HUDEP-2 (cell line): ENCODE data around the gene THOP1.

Experiments
- DNase-seq, 76 experiments: peaks; one replicate each; lab custom pipeline; 2025; ENCODE audit not compliant: unreplicated experiment in 76 of 76; lab: John Stamatoyannopoulos, UW

The THOP1 gene

DNA sequence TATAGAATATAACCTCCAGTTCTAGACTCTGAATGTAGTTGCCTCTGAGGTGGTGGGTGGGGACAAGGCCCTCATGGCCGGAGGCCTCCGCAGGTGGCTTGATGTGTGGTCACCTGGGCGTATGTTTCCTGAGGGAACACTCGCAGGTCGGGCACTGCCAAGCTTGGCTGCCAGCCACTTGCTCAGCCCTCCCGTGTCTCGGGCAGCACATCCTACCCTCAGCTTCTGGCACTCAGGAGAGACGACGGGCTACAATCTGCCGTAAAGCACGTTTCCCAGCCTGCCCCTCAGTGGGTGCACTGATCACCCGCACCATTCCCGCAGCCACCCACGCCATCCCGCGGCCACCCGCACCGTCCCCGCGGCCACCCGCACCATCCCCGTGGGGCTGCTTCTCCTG lies 15.2 kb downstream of the THOP1 start:
- DNase-seq: no peak

DNA sequence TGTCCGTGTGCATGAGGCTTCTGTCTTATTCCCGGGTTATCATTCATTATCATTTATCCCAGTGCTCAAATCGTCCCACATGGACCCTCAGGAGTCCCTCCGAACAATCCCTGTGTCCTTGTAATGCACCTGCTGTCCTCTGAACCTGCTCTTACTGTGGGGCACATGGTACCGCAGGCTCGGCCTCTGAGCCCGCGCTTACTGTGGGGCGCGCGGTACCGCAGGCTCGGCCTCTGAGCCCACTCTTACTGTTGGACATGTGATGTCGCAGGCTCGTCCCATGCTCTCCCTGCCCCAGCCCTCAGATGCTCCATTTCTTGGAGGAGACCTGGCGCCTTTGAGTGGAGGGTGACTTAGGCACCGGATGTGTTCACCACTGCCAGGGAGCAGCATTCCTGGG lies 17.5 kb downstream of the THOP1 start:
- no peak for DNase-seq

DNA sequence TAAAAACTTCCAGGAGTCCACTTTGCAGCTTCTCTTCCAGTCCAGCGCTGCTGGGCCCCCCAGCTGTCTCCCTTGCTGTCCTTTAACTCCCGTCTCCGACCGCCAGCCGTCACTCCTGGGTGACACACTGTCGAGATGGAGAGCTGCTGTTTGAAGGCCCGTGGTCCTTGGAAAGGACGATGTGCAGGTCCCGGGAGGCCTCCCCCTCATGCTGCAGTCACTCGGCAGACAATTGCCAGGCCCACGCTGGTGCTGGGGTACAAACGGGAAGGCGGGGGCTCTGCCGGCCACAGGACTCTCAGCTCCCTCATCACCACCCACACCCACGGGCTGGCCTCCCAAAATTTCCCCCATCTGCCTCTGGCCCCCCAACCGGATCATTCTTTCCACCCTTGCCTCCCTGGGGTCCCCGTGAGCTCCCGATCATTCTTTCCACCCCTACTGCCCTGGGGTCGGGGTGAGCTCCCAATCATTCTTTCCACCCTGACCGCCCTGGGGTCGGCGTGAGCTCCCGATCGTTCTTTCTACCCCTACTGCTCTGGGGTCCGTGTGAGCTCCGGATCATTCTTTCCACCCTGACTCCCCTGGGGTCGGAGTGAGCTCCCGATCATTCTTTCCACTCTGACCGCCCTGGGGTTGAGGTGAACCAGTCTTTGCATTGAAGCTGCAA lies 18.3 kb downstream of the THOP1 start:
- DNase-seq: no peak

DNA sequence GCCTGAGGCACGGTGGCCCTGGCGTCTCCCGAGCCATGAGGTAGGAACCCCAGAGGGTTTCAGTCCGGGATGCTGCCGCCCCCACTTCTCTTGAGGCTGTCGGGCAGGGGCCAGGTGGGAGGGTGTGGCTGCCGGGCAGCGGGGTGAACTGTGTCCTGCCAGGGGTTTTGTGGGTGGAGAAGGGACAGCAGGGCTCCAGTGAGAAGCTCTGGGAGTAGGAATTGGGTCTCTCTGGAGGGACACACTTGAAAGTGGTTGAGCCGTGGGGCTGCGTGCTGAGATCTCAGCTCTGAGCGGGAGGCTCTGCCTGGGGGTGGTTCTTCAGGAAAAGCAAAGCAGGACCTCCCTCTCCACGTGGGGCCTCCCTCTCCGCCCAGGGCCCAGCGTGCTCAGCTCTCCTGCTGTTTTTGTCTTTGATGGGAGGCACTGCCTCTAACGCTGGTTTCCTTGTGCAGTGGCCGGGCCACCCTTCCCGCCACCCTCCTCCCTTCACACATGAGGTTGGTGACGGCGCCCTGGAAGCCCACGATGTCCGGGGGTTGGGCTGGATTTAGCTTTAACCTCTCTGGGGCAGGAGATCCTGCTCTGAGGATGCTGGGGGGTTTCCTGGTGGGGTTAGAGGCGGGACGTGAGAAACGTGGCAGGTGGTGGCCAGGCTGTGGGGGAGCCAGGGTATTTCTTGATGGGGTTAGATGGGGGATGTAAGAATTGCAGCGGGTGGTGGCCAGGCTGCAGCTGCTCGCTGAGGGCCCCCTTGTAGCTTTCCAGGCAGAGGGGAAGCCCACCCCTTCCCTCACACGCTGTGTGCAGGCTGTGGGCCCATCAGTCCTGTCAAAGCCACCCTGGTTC lies 19.1 kb downstream of the THOP1 start:
- no peak for DNase-seq

DNA sequence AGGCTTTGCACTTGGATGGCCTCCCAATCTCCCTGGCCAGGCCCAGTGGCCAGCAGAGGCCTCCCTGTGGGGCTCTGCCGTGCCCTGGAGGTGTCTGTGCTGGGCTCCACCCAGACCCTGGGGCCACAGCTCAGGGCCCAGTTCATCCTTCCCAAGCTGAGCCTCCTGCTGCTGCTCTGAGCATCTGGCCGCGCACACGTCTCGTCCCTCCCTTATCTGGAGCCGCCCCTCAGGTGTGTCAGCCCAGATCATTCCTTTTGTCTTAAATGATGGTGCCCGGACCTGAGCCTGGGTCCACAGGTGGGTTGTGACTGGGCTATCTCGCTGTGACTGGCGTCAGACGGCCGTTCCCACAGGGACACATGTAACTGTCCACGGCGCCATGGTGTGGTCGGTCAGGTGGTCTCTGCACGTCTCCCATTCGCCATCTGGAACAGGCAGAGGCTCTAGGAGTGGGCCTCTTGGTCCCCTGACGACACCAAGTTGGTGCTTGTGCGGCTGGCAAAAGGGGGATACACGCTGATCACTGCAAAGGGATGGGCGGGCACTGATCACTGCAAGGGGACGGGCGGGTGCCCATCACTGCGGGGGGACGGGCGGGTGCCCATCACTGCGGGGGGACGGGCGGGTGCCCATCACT lies 20.1 kb downstream of the THOP1 start:
- no peak for DNase-seq

DNA sequence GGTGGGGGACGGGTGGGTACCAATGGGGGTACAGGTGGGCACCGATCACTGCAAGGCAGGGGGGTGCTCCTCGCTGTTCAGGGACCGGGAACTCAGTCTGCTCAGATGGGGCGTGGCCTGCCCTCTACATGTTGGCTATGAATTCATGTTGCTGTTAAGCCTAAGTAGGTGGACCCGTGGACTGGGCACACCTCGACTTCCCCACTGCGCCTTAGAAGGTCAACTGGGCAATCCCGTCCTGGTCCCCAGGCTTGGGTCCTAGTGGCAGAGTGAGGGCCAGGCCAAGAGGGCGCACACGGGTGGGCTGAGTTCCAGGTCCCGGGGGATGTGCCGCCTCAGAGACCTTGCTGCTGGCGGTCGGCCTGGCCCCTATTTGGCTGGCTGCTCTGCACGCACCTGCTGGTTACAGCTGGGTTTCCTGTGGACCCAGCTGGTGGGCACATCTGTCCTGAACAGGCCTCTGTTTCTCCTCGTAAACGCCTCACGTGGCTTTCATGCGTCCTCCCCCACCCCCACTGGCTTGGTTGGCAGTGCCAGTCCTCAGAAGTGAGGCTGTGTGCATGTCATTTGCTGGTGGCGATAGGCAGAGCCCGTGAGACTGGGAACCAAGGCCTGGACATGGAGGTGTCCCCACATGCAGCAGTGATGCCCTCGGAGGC lies 20.8 kb downstream of the THOP1 start:
- DNase-seq: no peak

DNA sequence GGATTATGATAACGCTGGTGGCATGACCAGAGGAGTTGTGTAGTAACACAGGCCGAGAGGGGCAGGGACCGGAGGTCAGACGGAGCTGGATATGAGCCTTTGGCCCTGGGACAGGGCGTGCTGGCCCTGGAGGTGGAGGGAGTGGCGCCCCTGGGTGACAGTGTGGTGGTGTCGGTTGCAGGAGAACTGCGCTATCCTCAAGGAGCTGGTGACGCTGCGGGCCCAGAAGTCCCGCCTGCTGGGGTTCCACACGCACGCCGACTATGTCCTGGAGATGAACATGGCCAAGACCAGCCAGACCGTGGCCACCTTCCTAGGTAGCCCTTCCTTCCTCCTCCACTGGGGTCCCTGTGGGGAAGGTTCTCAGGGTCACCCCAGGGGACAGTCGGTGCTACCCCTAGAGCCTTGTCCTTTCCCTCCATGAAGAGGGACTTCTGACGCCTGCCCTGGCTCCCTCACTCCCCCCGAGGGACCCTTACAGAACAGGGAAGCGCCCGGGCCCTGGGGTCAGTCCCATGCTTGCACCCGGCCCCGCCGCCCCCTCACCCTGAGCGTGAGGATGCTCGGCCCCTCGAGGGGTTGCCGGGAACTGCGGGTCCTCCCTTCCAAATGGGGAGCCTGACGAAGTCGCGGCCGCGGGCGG lies 21.6 kb downstream of the THOP1 start:
- DNase-seq: no peak

DNA sequence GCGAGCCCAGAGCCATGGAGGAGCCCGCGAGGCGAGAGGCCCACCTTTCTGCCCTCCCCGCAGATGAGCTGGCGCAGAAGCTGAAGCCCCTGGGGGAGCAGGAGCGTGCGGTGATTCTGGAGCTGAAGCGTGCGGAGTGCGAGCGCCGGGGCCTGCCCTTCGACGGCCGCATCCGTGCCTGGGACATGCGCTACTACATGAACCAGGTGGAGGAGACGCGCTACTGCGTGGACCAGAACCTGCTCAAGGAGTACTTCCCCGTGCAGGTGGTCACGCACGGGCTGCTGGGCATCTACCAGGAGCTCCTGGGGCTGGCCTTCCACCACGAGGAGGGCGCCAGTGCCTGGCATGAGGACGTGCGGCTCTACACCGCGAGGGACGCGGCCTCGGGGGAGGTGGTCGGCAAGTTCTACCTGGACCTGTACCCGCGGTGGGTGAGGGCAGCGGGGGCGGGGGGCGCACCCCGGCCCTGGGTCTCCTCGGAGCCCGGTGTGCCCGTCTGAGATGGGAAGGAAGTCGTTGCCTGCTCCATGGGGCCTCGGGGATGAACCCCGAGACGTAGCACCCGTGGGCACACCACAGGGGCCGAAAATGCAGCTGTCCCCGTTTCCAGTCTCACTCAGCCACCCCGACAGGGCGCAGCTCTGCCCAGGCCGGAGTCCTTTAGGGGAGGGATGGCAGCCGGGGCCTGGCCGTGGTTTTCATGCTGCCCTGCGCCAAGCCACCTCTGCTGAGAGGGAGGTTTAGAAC lies 22.3 kb downstream of the THOP1 start:
- DNase-seq: no peak

DNA sequence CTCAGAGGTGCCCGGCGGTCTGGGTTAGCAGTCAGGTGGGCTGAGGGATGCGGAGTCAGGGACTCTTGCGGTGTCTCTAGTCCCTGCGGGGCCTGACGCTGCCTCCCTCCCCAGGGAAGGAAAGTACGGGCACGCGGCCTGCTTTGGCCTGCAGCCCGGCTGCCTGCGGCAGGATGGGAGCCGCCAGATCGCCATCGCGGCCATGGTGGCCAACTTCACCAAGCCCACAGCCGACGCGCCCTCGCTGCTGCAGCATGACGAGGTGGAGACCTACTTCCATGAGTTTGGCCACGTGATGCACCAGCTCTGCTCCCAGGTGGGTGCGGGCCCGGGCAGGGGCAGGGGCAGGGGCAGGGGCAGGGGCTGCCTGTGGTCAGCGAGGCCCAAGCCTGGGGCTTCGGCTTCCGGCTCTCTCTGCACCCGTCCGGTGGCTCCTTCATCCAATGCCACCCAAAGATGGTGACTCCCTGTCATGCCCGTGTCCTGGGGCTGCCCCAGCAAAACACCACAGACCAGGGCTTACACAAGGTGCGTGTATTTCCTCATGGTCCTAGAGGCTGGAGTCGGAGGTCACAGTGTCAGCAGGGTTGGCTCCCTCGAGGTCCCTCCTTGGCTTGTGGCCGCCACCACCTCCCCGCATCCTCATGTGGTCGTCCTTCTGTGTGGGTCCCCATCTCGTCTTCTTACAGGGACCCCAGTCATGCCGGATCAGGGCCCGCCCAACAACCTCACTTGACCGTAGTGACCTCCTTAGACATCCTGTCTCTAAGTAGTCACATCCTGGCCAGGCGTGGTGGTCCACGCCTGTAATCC lies 23.0 kb downstream of the THOP1 start:
- DNase-seq: no peak

DNA sequence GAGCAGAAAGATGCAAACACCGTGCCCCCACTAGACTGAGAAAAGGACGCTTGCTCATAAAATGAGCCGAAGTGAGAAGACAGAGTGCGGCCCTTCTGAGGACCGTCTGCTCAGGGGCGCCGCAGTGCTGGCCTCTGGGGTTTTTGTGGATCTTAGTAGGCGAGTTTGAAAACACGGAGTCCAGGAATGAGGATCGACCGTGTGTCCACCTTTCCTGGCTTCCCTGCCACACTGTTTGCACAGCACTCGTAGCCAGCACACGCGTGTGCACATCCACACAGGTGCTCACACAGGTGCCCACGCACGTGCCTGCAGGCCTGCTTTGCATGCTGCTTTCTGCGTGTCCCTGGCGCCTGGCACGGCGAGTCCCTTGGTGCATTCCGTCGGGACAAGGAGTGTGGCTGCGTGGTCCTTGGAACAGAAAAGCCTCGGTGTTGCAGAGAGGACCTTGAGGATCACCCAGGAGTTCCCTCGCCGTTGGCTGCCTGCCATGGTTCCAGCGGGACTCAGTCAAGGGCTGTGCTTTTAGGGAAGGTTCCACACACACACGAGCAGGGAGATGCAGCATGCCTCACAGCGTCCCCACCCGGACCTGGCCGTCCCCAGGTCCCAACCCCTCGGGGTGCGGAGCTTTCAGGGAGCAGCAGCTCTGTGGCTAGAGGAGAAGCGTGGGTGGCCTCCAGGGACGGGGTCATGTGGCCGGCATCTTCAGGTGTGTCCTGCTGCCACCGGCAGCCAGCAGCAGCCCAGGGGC lies 24.3 kb downstream of the THOP1 start:
- no peak for DNase-seq

DNA sequence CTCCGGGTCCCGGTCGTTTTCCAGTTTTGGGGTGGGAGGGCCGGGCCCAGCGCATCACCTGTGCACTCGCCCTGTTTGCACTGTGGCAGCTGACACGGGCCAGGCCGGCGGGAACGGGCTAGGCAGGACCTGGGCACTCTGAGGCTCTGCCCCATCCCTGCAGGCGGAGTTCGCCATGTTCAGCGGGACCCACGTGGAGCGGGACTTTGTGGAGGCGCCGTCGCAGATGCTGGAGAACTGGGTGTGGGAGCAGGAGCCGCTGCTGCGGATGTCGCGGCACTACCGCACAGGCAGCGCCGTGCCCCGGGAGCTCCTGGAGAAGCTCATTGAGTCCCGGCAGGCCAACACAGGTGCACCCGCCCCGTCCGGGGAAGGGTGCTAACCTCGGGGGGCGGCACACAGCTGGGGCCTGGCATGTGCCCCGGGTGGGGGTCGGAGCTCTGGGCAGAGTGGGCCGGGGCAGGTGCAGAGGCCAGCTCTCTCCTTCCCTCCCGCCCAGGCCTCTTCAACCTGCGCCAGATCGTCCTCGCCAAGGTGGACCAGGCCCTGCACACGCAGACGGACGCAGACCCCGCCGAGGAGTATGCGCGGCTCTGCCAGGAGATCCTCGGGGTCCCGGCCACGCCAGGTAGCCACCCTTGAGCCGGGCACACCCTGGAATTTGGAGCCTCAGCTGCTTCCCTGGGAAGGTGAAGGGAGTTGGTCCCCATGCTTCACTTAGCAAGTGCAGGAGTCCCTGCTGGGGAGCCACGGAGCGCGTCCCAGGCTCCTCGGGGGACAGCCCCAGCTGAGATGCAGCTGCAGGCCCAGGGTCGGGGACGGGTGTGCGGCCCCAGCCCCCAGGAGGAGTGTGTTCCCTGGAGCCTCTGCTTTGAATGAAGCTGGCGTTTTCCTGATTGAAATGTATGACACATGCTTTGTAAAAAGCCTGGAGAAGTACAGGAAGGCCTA lies 25.1 kb downstream of the THOP1 start:
- DNase-seq: no peak

DNA sequence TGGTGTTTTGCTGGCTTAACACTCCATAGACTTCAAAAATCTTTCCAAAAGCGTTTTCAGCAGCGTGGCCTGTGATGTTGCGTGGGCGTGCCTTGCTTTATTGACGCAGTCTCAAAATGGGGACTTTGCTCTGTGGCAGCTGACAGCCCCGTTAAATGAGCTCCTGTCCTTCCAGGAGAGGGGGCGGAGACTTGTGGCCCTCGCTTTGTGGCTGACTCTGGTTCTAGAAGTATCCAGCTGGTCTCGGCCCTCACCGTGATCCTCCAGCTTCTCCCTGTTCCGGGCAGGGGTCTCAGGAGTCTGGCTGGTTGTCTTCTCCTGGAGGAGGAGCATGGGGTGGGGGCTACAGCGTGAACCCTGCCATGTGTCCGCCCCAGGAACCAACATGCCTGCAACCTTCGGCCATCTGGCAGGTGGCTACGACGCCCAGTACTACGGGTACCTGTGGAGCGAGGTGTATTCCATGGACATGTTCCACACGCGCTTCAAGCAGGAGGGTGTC lies 26.0 kb downstream of the THOP1 start:
- DNase-seq: no peak

DNA sequence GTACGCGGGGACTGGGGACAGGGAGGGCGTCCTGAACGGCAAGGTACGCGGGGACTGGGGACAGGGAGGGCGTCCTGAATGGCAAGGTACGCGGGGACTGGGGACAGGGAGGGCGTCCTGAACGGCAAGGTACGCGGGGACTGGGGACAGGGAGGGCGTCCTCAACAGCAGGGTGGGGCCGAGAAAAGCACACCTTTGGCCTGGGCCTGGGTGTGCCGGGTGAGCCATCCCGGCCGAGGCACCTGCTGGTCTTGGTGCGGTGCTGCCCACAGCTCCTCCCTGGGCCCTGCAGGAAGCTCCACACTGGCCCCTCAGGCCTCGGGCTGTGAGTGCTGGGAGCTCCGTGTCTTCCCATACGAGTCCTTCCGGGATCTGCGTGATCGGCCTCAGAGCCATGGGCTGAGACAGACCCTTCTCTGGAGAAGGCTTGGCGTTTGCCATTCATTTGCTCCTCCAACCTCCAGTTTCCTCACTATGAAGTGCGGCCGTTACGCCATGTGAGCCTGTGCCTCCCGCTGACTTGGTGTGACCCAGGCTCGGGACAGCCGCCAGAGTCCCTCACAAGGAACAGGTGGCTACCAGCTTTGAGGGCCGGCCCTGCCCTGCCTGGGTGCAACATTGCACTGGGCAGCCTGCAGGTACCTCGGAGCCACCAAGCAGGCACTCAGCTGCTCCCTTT lies 26.6 kb downstream of the THOP1 start:
- no peak for DNase-seq

DNA sequence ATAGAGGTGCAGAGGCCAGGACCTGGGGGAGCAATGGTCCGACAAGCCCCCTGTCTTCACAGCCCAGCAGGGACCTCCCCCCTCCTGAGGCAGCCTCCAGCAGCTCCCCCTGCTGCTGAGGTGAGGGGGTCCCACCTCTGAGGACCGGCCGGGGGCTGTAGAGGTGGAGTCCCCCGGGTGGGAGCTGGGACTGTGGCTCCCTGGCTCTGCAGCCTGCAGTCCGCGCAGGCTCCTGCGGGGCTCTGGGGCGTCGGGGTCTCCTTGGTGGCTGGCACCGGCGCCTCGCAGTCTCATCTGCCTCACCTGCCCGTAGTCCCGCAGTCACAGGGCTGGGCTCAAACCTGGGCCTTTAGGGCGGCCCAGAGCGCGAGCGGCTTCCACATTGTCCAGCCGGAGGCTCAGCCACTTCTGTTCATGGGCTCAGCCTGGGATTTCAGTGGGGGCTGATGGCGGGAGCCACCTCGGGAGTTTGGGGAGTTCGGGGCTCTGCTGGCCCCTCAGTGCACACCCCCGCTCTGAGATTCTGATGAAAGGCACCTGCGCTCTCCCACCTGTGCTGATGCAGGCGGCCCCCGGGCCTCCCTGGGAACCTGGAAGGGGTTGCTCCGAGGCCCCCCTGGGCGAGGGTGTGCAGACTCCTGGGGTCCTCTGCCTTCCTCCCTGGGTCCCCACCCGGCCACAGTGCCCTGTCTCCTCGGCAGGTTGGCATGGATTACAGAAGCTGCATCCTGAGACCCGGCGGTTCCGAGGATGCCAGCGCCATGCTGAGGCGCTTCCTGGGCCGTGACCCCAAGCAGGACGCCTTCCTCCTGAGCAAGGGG lies 27.3 kb downstream of the THOP1 start:
- DNase-seq: no peak

DNA sequence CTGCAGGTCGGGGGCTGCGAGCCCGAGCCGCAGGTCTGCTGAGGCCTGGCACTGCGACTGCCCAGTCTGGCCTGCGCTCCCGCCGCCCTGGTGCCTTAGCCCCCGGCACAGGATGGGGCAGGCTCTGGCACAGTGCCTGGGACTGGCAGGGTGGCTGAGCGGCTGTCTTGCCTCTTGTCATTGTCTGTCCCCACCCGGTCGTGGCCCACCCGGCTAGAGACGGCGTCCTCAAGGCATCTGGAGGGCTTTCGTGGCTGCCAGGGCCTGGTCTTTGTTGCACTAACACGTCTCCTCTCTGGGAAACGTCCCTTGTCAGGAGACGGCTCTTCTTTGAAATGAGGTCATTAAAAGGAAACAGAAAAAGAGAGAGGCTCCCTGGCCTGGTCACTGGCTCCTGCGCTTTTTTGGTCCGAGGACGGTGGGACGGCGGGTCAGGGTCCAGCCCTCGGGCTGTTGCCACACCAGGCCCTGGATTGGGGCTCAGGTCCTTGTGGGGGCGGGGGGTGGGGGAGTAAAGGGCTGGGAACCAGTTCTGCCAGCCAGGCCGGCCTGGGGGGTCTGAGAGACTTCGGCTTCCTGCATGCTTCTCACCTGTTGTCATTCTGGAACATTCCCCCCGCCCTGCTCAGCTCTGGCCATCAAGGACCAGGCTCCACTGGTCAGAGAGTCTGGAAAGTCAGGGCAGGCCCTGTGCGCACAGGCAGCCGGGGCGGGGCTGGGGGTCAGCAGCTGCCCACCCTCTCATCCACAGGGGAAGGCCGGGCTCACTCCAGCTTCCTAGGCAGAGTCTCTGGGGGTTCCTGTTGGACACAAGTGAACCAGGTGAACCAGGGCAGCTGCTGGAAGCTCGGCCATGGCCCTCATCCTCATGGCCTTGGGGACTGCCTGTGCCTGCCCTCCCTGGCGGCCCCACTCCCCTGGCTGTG lies 28.2 kb downstream of the THOP1 start:
- no peak for DNase-seq
